ENCODE results near the gene SKAP1. TPM values are rescaled to one million over a fixed set of nuclear protein-coding genes. Genes with fewer than 3 reads are reported as not detected.
"Not testable (repeated sequence)": the region's sequence is repeated elsewhere in the genome, so short reads cannot be mapped to it uniquely, and the experiment has no call there.

Gene SKAP1
- total and polyA plus RNA-seq, 5 donors from 2014 or later, result 196 to 554 (median 373) TPM

GRCh38 chr17:48247603-48248002 is 182.4 kb downstream of the SKAP1 start:
- ATAC-seq (ENCODE audit: low read depth in 2 of 2) (no peak), DNase-seq (no peak)
- no peaks in the 10 kb centered on the region for H3K27me3 ChIP-seq (ENCODE audit: control insufficient read depth, insufficient read depth, low read length)
- Mint-ChIP-seq H3K27me3 (no peaks in the 10 kb centered on the region), H3K4me3 (no peak overlapping the region), H3K4me1 (peaks cover 41 to 53% (median 42%) of the 10 kb centered on the region in 4 donors), H3K9me3 (no peaks in the 10 kb centered on the region), H3K27ac (no peak overlapping the region), H3K36me3 (peaks cover 3% of the 10 kb centered on the region)
- no peak overlapping the region for H3K4me3 ChIP-seq (ENCODE audit: low read depth, low read length)
- H3K9me3 ChIP-seq (ENCODE audit: control insufficient read depth in 2 of 2, low read length in 2 of 2), result no peaks in the 10 kb centered on the region
- peaks cover 14% of the 10 kb centered on the region for H3K4me1 ChIP-seq (ENCODE audit: control insufficient read depth, insufficient read depth, low read length, poor library complexity, severe bottlenecking)
- H3K36me3 ChIP-seq (ENCODE audit: control insufficient read depth, insufficient read depth, low read length), result peaks cover 10% of the 10 kb centered on the region
- no peak overlapping the region for H3K27ac ChIP-seq (ENCODE audit: insufficient read depth, low read length, poor library complexity, severe bottlenecking)

- no peaks in the 10 kb centered on the region for H3K27me3 Mint-ChIP-seq
- H3K4me1 ChIP-seq (ENCODE audit: control insufficient read depth, insufficient read depth, low read length, poor library complexity, severe bottlenecking), result peaks cover 19% of the 10 kb centered on the region
- H3K9me3 Mint-ChIP-seq, result no peaks in the 10 kb centered on the region
- H3K36me3 Mint-ChIP-seq, result peaks cover 3% of the 10 kb centered on the region
- H3K4me1 Mint-ChIP-seq, result peaks cover 45 to 57% (median 46%) of the 10 kb centered on the region in 4 donors
- peak overlapping the region in 1 of 4 donors; percentile 11 for H3K4me3 Mint-ChIP-seq
- H3K9me3 ChIP-seq (ENCODE audit: control insufficient read depth in 2 of 2, low read length in 2 of 2), result no peaks in the 10 kb centered on the region
- no peaks in the 10 kb centered on the region for H3K27me3 ChIP-seq (ENCODE audit: control insufficient read depth, insufficient read depth, low read length)
- no peak overlapping the region for H3K27ac Mint-ChIP-seq
- H3K4me3 ChIP-seq (ENCODE audit: low read depth, low read length), result no peak overlapping the region
- no peak for DNase-seq
- ATAC-seq (ENCODE audit: low read depth in 2 of 2), result no peak
- no peak overlapping the region for H3K27ac ChIP-seq (ENCODE audit: insufficient read depth, low read length, poor library complexity, severe bottlenecking)
- H3K36me3 ChIP-seq (ENCODE audit: control insufficient read depth, insufficient read depth, low read length), result peaks cover 14% of the 10 kb centered on the region
These were observed 183.0 kb downstream of the SKAP1 start for GRCh38 chr17:48247038-48247437.

- peak overlapping the region in 1 of 3 donors; percentile 25 for H3K27ac Mint-ChIP-seq
- Histone ChIP-seq H3K27ac (ENCODE audit: insufficient read depth, low read length, poor library complexity, severe bottlenecking) (no peak overlapping the region), H3K9me3 (ENCODE audit: control insufficient read depth in 2 of 2, low read length in 2 of 2) (no peaks in the 10 kb centered on the region), H3K4me3 (ENCODE audit: low read depth, low read length) (no peak overlapping the region), H3K27me3 (ENCODE audit: control insufficient read depth, insufficient read depth, low read length) (no peaks in the 10 kb centered on the region), H3K36me3 (ENCODE audit: control insufficient read depth, insufficient read depth, low read length) (peaks cover 18% of the 10 kb centered on the region), H3K4me1 (ENCODE audit: control insufficient read depth, insufficient read depth, low read length, poor library complexity, severe bottlenecking) (peaks cover 23% of the 10 kb centered on the region)
- H3K27me3 Mint-ChIP-seq, result no peaks in the 10 kb centered on the region
- H3K4me1 Mint-ChIP-seq, result peaks cover 46 to 60% (median 50%) of the 10 kb centered on the region in 4 donors
- peak overlapping the region in 1 of 4 donors; percentile 11 for H3K4me3 Mint-ChIP-seq
- no peaks in the 10 kb centered on the region for H3K9me3 Mint-ChIP-seq
- ATAC-seq (ENCODE audit: low read depth in 2 of 2), result no peak
- peaks cover 3% of the 10 kb centered on the region for H3K36me3 Mint-ChIP-seq
- no peak for DNase-seq
These were observed 183.4 kb downstream of the SKAP1 start for GRCh38 chr17:48246612-48247011.

GRCh38 chr17:48245465-48246033 is 184.5 kb downstream of the SKAP1 start:
- peaks cover 47 to 70% (median 56%) of the 10 kb centered on the region in 4 donors for H3K4me1 Mint-ChIP-seq
- H3K4me3 ChIP-seq (ENCODE audit: low read depth, low read length); DNase-seq; H3K27me3 ChIP-seq (ENCODE audit: control insufficient read depth, insufficient read depth, low read length); ATAC-seq (ENCODE audit: low read depth in 2 of 2); H3K9me3 Mint-ChIP-seq; H3K9me3 ChIP-seq (ENCODE audit: control insufficient read depth in 2 of 2, low read length in 2 of 2); H3K36me3 Mint-ChIP-seq; H3K27me3 Mint-ChIP-seq; H3K27ac ChIP-seq (ENCODE audit: insufficient read depth, low read length, poor library complexity, severe bottlenecking): not testable (repeated sequence)
- Histone ChIP-seq H3K36me3 (ENCODE audit: control insufficient read depth, insufficient read depth, low read length) (peaks cover 18% of the 10 kb centered on the region), H3K4me1 (ENCODE audit: control insufficient read depth, insufficient read depth, low read length, poor library complexity, severe bottlenecking) (peaks cover 34% of the 10 kb centered on the region)
- H3K4me3 Mint-ChIP-seq, result peak overlapping the region in 1 of 4 donors; percentile 39
- H3K27ac Mint-ChIP-seq, result peak overlapping the region in 2 of 3 donors; percentile 17 to 25

- Mint-ChIP-seq H3K4me1 (peaks cover 47 to 76% (median 62%) of the 10 kb centered on the region in 4 donors), H3K9me3 (no peaks in the 10 kb centered on the region), H3K4me3 (peak overlapping the region in 1 of 4 donors; percentile 61), H3K27me3 (no peaks in the 10 kb centered on the region), H3K27ac (peak overlapping the region in 2 of 3 donors; percentile 25 to 58), H3K36me3 (peaks cover 7% of the 10 kb centered on the region)
- ATAC-seq (ENCODE audit: low read depth in 2 of 2) (no peak), DNase-seq (no peak)
- Histone ChIP-seq H3K4me1 (ENCODE audit: control insufficient read depth, insufficient read depth, low read length, poor library complexity, severe bottlenecking) (peaks cover 36% of the 10 kb centered on the region), H3K27me3 (ENCODE audit: control insufficient read depth, insufficient read depth, low read length) (no peaks in the 10 kb centered on the region), H3K4me3 (ENCODE audit: low read depth, low read length) (no peak overlapping the region), H3K27ac (ENCODE audit: insufficient read depth, low read length, poor library complexity, severe bottlenecking) (no peak overlapping the region), H3K36me3 (ENCODE audit: control insufficient read depth, insufficient read depth, low read length) (peaks cover 18% of the 10 kb centered on the region), H3K9me3 (ENCODE audit: control insufficient read depth in 2 of 2, low read length in 2 of 2) (no peaks in the 10 kb centered on the region)
These were observed 185.2 kb downstream of the SKAP1 start for GRCh38 chr17:48244814-48245213.

GRCh38 chr17:48244121-48244711 is 185.8 kb downstream of the SKAP1 start:
- DNase-seq, result peak in 1 of 3 donors; percentile 52

GRCh38 chr17:48241770-48242497 is 188.1 kb downstream of the SKAP1 start:
- Mint-ChIP-seq H3K4me3 (peak overlapping the region in 2 of 4 donors; percentile 4 to 5), H3K9me3 (no peaks in the 10 kb centered on the region), H3K27ac (peak overlapping the region; percentile 10 to 80 (median 64)), H3K36me3 (peaks cover 12% of the 10 kb centered on the region), H3K4me1 (peaks cover 59 to 91% (median 80%) of the 10 kb centered on the region in 4 donors), H3K27me3 (no peaks in the 10 kb centered on the region)
- Histone ChIP-seq H3K9me3 (ENCODE audit: control insufficient read depth in 2 of 2, low read length in 2 of 2) (no peaks in the 10 kb centered on the region), H3K36me3 (ENCODE audit: control insufficient read depth, insufficient read depth, low read length) (peaks cover 9% of the 10 kb centered on the region), H3K27me3 (ENCODE audit: control insufficient read depth, insufficient read depth, low read length) (no peaks in the 10 kb centered on the region), H3K4me3 (ENCODE audit: low read depth, low read length) (peak overlapping the region; percentile 23), H3K4me1 (ENCODE audit: control insufficient read depth, insufficient read depth, low read length, poor library complexity, severe bottlenecking) (peaks cover 43% of the 10 kb centered on the region), H3K27ac (ENCODE audit: insufficient read depth, low read length, poor library complexity, severe bottlenecking) (no peak overlapping the region)
- DNase-seq (no peak), ATAC-seq (ENCODE audit: low read depth in 2 of 2) (no peak)

More at GRCh38 chr17:48244121-48244711, 185.8 kb downstream of the SKAP1 start:
- Mint-ChIP-seq H3K4me3 (peak overlapping the region in 2 of 4 donors; percentile 0 to 1), H3K36me3 (peaks cover 7% of the 10 kb centered on the region), H3K27ac (peak overlapping the region; percentile 5 to 58 (median 7)), H3K27me3 (no peaks in the 10 kb centered on the region), H3K9me3 (no peaks in the 10 kb centered on the region), H3K4me1 (peaks cover 53 to 82% (median 66%) of the 10 kb centered on the region in 4 donors)
- Histone ChIP-seq H3K4me1 (ENCODE audit: control insufficient read depth, insufficient read depth, low read length, poor library complexity, severe bottlenecking) (peaks cover 36% of the 10 kb centered on the region), H3K27ac (ENCODE audit: insufficient read depth, low read length, poor library complexity, severe bottlenecking) (peak overlapping the region; percentile 1), H3K9me3 (ENCODE audit: control insufficient read depth in 2 of 2, low read length in 2 of 2) (no peaks in the 10 kb centered on the region), H3K4me3 (ENCODE audit: low read depth, low read length) (no peak overlapping the region), H3K27me3 (ENCODE audit: control insufficient read depth, insufficient read depth, low read length) (no peaks in the 10 kb centered on the region), H3K36me3 (ENCODE audit: control insufficient read depth, insufficient read depth, low read length) (peaks cover 18% of the 10 kb centered on the region)
- ATAC-seq (ENCODE audit: low read depth in 2 of 2), result peak; percentile 42 to 59

All from CD4-positive, CD25-positive, alpha-beta regulatory T cell (primary cell).